Nephron (organoid): ENCODE data around the gene GTSE1.

ENCODE experiments used
- H3K27ac Mint-ChIP-seq, 3 experiments: 2 replicates each; pipeline ENCODE4 v1.8.0; 2020; ENCODE audit warnings: mixed read lengths in 3 of 3, mild to moderate bottlenecking in 2 of 3, moderate library complexity in 1 of 3
- H3K27me3 Mint-ChIP-seq: 2 replicates; pipeline ENCODE4 v1.8.0; 2021; ENCODE audit warnings: low read depth, mild to moderate bottlenecking, moderate library complexity, mixed read lengths
- H3K36me3 Mint-ChIP-seq: 2 replicates; pipeline ENCODE4 v1.8.0; 2020; ENCODE audit warnings: low read depth, mixed read lengths
- H3K4me1 Mint-ChIP-seq: 2 replicates; pipeline ENCODE4 v1.8.0; 2020; ENCODE audit warnings: mixed read lengths
- H3K4me3 Mint-ChIP-seq, 3 experiments: 2 replicates each; pipeline ENCODE4 v1.8.0; 2020; ENCODE audit warnings: mild to moderate bottlenecking in 3 of 3, mixed read lengths in 3 of 3, moderate library complexity in 2 of 3
- H3K9me3 Mint-ChIP-seq: 2 replicates; pipeline ENCODE4 v1.8.0; 2020; ENCODE audit warnings: mixed read lengths
- CTCF ChIP-seq, 3 experiments: fragments of 200-600 bp; sonication (generic); IDR thresholded peaks; one replicate each; pipeline ENCODE4 v1.5.0; 2021; ENCODE audit warnings: antibody characterized with exemption in 3 of 3; ENCODE audit not compliant: unreplicated experiment in 3 of 3

The GTSE1 gene

GRCh38 chr22:46278656-46279645, 17.7 kb upstream of the GTSE1 start:
- H3K36me3 Mint-ChIP-seq: peaks cover 48% of the 10 kb centered on the region
- no peak for TF ChIP-seq CTCF (IDR thresholded peaks at IDR 0.05; ENCODE audit: unreplicated experiment in 3 of 3)
- H3K27ac Mint-ChIP-seq: no peak overlapping the region
- no peaks in the 10 kb centered on the region for H3K4me1 Mint-ChIP-seq
- H3K9me3 Mint-ChIP-seq: no peaks in the 10 kb centered on the region
- H3K27me3 Mint-ChIP-seq: no peaks in the 10 kb centered on the region
- no peak overlapping the region for H3K4me3 Mint-ChIP-seq

DNA sequence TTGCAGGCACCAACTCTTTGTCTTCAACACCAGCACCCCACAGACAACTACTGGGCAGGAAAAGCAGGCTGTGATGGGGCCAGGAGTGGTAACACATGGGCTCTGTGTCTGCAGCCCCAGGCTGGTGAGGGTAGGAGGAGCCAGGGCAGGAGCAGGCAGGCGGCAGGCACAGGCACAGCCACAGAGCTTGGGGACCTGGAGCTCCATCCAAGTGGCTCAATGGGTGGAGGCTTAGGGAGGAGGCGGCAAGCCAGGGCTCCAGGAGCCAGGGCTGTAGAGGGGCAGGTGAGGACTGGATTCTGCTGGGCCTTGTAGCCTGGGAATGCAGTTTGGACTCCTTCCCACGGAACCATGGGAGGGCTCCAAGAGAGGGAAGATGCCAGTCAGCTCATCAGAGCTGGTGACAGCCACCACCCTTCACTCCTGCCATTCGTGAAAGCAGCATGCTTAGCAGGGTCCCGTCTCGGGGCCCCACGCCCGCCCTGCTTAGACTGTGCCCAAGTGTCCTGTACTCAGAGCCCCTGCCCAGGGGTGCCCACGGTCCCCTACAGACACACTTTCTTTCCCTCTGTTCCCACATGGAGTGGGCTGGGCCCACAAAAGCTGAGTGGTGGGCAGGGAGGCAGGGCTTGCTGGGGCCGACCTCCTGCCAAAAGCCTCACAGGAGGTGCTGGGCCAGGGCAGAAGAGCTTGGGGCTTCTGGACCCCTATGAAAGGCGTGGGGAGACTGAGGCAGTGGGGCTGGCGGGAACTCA, 16.4 kb upstream of the GTSE1 start:
- H3K4me1 Mint-ChIP-seq: no peaks in the 10 kb centered on the region

DNA sequence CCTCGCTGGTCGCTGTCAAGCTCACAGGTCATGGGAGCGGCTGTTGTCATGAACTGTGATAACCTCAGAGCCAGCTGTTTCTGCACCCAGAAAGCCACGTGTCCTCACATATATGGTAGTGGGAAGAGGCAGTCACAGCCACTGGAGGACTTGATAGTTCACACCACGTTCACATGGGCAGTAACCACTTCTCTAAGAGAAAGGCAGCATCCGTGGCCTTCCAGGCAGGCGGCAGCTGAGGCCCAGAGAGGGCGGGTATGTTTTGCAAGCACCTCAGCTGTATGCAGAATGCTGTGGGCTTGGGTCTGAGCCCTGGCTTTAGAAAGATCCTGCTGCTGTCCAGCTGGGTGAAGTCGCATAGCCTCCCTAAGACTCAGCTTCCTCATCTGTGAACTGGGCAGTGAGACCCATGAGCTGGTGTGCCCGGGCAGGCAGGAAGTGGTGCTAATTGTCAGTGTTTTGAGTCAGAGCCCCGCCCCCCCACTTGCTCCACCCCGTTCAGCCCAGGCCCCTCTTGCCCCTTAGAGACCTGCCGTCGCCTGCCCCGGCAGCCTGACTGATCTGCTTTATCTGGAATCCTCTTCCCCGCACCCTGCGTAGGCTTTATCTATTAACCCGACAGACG, 15.6 kb upstream of the GTSE1 start:
- no peak for TF ChIP-seq CTCF (IDR thresholded peaks at IDR 0.05; ENCODE audit: unreplicated experiment in 3 of 3)
- Mint-ChIP-seq H3K27me3 (no peaks in the 10 kb centered on the region), H3K9me3 (no peaks in the 10 kb centered on the region), H3K4me3 (no peak overlapping the region), H3K4me1 (no peaks in the 10 kb centered on the region), H3K36me3 (peaks cover 47% of the 10 kb centered on the region), H3K27ac (no peak overlapping the region)

More for the DNA sequence above, 16.4 kb upstream of the GTSE1 start:
- no peak for TF ChIP-seq CTCF (IDR thresholded peaks at IDR 0.05; ENCODE audit: unreplicated experiment in 3 of 3)
- Mint-ChIP-seq H3K4me3 (no peak overlapping the region), H3K36me3 (peaks cover 47% of the 10 kb centered on the region), H3K9me3 (no peaks in the 10 kb centered on the region), H3K27me3 (no peaks in the 10 kb centered on the region), H3K27ac (no peak overlapping the region)

GRCh38 chr22:46281866-46282678, 14.6 kb upstream of the GTSE1 start:
- H3K27me3 Mint-ChIP-seq: no peaks in the 10 kb centered on the region
- no peaks in the 10 kb centered on the region for H3K4me1 Mint-ChIP-seq
- TF ChIP-seq CTCF (IDR thresholded peaks at IDR 0.05; ENCODE audit: unreplicated experiment in 3 of 3): no peak
- peaks cover 43% of the 10 kb centered on the region for H3K36me3 Mint-ChIP-seq
- no peak overlapping the region for H3K4me3 Mint-ChIP-seq
- H3K27ac Mint-ChIP-seq: no peak overlapping the region
- H3K9me3 Mint-ChIP-seq: no peaks in the 10 kb centered on the region

- H3K4me1 Mint-ChIP-seq: no peaks in the 10 kb centered on the region
- peaks cover 39% of the 10 kb centered on the region for H3K36me3 Mint-ChIP-seq
- no peaks in the 10 kb centered on the region for H3K27me3 Mint-ChIP-seq
- H3K27ac Mint-ChIP-seq: no peak overlapping the region
- H3K4me3 Mint-ChIP-seq: no peak overlapping the region
- H3K9me3 Mint-ChIP-seq: no peaks in the 10 kb centered on the region
- no peak for TF ChIP-seq CTCF (IDR thresholded peaks at IDR 0.05; ENCODE audit: unreplicated experiment in 3 of 3)
Measured at GRCh38 chr22:46286006-46286405, 10.7 kb upstream of the GTSE1 start.
